VCaP (cell line): ENCODE data around the gene TMEM253.

Source experiments
- H3K27ac ChIP-seq: fragments of 450-650 bp; 2 replicates; pipeline ENCODE4 v1.5.1; 2017
- TF ChIP-seq, protein P1 (sequence below): fragments of 450-650 bp; conservative IDR thresholded peaks from 2 replicates; pipeline ENCODE4 v1.5.1; 2017; ENCODE audit warnings: mild to moderate bottlenecking, moderate library complexity

Gene TMEM253

DNA sequence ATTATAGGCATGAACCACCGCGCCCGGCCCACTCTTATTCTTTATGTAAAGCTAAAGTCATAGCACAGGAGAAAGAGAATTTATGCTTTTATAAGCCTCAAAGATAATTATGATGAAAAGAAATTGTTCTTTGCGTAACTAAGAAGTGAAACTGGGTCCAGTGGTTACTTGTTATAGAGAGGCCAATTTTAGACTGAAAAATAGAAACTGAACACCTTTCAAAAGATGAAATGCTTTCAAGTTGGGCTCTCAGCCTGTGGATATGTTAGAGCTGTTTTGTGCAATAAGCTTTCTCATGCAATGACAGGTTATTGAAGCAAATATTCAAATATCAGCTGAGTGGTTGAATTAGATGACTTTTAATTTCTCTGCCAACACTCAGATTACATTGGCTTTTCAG lies 7.9 kb downstream of the TMEM253 start:
- TF ChIP-seq, protein P1, sequence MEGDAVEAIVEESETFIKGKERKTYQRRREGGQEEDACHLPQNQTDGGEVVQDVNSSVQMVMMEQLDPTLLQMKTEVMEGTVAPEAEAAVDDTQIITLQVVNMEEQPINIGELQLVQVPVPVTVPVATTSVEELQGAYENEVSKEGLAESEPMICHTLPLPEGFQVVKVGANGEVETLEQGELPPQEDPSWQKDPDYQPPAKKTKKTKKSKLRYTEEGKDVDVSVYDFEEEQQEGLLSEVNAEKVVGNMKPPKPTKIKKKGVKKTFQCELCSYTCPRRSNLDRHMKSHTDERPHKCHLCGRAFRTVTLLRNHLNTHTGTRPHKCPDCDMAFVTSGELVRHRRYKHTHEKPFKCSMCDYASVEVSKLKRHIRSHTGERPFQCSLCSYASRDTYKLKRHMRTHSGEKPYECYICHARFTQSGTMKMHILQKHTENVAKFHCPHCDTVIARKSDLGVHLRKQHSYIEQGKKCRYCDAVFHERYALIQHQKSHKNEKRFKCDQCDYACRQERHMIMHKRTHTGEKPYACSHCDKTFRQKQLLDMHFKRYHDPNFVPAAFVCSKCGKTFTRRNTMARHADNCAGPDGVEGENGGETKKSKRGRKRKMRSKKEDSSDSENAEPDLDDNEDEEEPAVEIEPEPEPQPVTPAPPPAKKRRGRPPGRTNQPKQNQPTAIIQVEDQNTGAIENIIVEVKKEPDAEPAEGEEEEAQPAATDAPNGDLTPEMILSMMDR: no peak
- no peak overlapping the region; the same call in 1 of the 2 replicates for H3K27ac ChIP-seq

DNA sequence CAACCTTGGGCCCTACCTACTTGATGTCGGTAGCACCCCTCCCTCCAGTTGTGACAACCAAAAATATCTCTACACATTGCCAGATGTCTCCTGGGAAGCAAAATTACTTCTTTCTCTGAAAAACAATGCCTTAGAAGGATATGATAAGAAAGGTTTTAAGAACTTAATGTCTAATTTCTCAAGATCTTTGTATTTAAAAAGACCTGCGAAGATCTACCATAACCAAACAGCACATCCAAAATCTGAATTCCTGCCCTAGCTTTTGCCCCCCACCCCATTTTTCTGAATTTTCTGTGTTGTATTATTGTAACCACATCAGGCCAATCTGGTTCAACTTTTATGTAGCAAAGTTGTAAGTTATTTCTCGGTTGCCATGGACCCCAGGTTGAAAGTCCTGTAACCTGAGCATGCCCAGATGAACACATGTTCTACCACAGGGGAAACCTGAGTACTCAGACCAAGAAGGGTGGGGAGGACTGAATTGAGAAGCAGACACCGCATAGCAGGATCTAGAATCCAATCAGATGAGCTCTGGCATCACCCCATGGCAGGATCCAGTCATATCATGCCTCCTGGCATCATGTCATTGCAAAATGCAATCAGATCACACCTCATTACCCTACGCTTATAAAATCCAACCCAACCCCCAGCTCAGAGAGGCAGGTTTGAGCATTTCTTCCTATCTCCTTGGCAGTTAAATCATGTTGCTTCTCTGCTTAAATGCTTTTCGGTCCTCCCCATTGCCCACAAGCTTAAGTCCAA lies 8.7 kb downstream of the TMEM253 start:
- no peak overlapping the region for H3K27ac ChIP-seq
- TF ChIP-seq, protein P1: no peak

DNA sequence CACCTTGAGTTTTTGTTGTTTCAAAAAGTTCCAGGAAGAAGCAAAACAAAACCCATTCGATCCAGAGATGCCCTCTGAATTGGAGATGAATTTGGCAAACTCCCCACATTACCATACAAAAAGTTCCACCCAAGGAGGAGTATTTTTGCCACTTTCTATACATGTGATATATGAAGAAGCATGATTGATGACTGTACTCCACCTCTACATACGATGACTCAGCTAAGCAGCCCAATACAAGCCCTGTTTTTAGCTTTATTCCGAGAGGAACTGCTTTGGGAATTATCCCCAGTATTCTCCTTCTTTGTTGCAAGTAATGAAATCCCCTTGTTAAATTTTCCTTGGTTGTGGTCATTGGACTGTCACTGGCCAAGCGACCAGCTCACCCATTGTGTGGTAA lies 11.4 kb downstream of the TMEM253 start:
- TF ChIP-seq, protein P1: no peak
- peak overlapping the region; percentile 66 for H3K27ac ChIP-seq

DNA sequence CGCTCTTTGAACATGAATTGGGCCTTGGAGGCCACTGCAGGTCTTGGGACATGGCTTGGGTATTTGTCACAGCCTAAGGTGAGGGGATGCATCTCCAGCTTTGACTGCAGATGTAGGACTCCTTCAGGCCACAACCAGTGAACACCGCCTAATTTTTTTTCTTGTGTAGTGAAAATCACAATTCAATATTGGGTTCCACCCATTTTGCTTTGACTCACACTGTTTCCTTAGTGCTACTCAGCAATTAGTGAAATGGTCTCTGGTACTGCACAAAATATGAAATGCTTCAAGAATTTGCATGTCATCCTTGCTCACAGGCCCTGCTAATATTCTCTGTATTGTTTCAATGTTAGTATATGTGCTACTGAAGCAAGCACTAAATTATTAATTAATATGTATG lies 12.5 kb downstream of the TMEM253 start:
- peak overlapping the region; percentile 66; the same call in 1 of the 2 replicates for H3K27ac ChIP-seq
- TF ChIP-seq, protein P1: no peak

DNA sequence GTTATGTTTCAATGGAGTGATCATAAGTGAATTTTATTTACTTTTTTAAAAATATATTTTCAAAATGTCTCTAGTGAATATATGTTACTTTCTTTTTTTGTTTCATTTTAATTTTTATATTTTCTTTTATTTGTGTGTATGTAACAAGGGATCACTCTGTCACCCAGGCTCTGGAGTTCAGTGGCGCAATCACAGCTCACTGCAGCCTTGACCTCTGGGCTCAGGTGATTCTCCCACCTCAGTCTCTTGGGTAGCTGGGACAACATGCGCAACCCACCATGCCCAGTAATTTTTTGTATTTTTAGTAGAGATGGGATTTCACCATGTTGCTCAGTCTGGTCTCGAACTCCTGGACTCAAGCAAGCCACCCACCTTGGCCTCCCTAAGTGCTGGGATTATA lies 18.1 kb downstream of the TMEM253 start:
- TF ChIP-seq, protein P1: no peak
- no peak overlapping the region for H3K27ac ChIP-seq

DNA sequence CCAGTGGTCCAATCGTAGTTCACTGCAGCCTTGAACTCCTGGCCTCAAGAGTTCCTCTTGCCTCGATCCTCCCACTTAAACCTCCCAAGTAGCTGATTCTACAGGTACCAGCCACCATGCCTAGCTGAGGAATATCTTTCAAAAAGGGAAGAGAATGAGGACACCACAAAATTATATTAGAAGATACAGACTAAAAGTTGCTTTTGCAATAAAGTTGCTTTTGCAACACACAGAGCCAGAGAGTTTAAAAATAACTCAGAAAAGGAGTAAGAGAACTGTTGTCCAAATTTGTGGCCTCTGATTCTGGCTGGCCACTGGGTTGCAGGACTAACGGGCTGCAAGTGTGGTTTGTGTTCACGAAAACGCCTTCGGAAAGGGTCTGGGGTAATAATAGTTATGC lies 19.8 kb downstream of the TMEM253 start:
- TF ChIP-seq, protein P1: no peak
- H3K27ac ChIP-seq: no peak overlapping the region

DNA sequence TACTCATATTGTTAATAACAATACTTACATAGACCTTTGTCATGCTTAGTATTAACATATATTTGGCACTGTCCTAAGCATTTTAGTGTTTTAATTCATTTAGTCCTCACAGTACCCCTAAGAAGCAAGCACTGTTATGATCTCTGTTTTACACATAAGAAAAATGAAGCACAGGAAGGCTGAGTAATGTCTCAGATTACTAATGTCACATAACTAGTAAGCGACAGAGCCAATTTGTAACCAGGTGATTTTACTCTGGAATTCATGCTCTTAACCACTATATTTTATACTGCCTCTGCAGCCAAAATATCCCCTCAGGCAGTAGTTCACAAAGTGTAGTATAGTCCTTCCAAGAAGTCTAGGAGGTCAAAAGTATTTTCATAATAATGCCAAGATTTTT lies 20.3 kb downstream of the TMEM253 start:
- H3K27ac ChIP-seq: no peak overlapping the region
- TF ChIP-seq, protein P1: no peak
